Stimulated activated CD4-positive, alpha-beta T cell treated with anti-CD3 and anti-CD28 coated beads, Interleukin-1b, Interleukin-23, amount 100 ng/mL, for 1 hour (primary cell): Measurements from ENCODE around the gene ISG20L2.

Experiments used
- DNase-seq, 2 donors: peaks; one replicate each; pipeline ENCODE4 v3.0.0-alpha.2; 2020; ENCODE audit warnings: low read depth in 2 of 2

Gene ISG20L2

DNA sequence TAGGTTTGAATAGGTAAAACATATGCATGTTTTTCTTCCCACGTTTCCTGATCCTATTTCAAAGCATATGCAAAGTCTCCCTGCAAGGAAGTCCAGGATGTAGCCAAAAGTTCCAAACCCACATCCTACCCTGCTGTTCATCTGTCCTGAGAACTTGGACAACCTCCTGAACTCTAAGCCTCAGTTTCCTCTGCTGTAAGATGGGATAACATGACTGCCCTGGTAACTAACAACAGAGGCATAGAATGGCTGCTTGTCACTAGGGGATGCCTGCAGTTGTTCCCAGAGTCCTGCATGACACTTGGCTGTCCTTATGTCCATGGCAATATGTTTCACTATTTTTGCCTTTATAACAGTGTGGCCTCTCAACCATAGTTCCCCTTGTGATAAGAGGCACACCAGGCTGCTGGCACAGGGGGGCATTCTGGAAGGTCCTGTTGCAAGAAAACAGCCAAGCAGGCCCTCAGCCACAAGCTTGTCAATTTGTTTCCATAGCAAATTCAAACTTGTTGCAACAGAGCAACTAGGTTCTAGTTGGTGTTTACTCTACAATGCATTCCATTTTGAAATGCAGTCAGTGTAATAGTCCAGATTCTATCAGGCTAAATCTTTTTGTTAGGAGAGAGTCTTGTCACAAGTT, 24.4 kb upstream of the ISG20L2 start:
- no peak for DNase-seq

- DNase-seq = peak; percentile 92 to 95
Observed at GRCh38 chr1:156751757-156752481, 23.4 kb upstream of the ISG20L2 start.

GRCh38 chr1:156751451-156751756, 22.8 kb upstream of the ISG20L2 start, which contains the start of gene HDGF:
Gene HDGF, minus strand, starts transcription at chr1:156751675. Its CDS starts 246 bp downstream, at chr1:156751429.
- no peak for DNase-seq

DNA sequence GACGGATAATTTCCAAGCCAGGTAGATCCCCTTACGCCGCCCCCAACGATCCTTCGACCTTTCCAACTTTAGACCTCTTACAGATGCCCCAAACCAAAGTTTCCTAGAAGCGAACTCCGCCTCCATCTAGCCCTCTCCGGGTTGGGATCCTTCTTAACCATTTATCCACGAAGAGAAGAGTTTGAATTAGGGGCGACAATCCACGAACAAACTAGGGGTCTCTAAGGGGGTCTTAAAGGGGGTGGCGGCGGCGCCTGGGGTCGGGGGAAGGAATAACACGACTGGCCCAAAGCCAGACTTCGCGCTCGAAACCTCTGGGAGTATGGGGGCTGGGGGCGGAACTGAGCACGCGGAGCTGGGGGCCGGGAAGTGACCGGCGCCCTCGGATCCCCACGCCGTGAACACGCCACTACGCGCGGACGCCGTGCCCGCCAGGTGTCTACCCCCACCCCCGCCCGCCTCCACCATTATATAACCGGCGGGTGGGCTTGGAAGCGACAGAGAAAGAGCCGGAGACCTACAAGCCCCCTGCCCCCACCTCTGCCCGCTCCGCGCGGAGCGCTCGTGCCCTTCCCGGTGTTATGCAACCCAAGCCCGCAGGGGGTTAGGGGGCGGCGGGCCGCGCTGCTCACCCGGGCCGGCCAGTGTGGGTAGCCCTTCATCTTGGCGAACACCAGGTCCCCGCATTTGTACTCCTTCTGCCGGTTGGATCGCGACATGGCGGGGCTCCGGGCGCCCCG, 22.3 kb upstream of the ISG20L2 start:
- DNase-seq = no peak

GRCh38 chr1:156750191-156750672, 21.7 kb upstream of the ISG20L2 start:
- no peak for DNase-seq

- no peak for DNase-seq
Observed at GRCh38 chr1:156749419-156750118, 21.0 kb upstream of the ISG20L2 start.

DNA sequence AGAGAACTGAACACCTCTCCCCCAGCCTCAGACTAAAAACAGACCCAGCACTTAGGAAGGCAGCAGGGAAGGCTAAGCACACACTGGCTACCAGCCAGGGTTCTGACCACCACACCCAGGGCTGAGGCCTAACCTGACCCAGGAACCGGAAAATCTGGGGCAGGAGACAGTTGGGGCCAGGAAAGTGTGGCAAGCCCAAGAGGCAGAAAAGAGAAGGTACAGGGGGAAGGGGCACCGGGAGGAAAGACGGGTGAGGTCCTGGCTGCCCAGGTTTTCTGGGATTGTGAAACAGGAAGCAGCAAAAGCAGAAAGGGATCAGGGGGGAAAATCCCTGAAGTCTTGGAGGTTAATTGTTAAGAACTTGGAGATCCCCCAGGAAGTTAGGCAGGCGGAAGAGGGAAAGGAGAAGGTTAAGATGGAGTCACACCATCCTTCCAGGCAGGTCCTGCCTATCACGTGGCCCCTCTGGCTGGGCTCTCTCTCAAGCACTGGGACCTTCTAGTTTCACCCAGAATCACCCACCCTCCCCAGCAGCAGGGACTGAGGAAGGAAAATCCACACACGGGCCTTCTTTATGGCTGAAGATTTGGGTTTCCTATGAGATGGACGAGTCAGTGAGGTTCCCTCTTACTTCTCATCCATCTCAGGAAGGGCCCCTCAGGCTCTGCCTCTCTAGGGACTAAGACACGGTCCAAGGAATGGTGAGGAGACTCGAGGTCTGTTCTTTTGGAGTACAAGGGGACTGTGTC, 20.3 kb upstream of the ISG20L2 start:
- DNase-seq = no peak

DNA sequence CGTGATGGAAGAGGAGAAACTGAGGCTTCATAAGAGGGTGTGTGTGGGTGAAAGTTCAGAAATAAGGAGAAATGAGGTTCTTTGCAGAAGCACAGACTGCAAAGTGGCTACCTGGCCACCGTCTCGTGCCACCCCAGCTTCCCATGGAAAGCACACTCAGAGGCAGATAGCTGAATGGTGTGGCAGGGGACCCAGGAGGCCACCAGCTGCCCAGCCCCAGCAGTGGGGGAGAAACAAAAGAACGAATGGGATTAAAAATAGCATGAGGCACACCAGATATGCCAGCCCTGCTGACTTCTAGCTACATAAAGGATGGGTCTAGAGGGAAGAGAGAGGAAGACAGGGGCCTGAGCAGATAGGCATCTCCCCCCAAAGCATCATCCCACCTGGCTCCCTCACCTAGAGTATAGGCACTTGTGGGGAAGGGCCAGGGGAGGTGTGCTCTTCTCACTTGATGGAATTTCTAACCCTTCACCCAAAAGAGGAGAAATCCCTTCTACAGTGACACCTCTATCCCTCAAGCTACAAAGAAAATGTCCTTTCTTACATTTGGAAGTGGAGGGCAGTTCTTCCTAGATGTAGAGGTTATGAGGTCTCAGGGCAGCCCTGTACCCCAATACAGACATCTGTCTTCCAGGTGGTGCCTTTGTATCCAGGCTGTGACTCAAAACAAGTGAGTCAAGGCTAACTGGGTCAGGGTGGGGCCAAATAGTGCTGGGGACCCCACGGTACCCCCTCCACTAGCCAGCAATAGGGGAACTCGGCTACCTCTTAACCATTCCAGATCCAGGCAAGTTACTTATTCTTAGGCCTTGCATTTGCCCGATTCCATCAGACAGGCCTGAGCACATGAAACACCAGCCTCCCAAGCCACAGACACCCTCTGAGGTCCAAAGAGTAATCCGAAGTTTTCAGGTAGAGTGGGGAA, 19.4 kb upstream of the ISG20L2 start:
- no peak for DNase-seq

DNA sequence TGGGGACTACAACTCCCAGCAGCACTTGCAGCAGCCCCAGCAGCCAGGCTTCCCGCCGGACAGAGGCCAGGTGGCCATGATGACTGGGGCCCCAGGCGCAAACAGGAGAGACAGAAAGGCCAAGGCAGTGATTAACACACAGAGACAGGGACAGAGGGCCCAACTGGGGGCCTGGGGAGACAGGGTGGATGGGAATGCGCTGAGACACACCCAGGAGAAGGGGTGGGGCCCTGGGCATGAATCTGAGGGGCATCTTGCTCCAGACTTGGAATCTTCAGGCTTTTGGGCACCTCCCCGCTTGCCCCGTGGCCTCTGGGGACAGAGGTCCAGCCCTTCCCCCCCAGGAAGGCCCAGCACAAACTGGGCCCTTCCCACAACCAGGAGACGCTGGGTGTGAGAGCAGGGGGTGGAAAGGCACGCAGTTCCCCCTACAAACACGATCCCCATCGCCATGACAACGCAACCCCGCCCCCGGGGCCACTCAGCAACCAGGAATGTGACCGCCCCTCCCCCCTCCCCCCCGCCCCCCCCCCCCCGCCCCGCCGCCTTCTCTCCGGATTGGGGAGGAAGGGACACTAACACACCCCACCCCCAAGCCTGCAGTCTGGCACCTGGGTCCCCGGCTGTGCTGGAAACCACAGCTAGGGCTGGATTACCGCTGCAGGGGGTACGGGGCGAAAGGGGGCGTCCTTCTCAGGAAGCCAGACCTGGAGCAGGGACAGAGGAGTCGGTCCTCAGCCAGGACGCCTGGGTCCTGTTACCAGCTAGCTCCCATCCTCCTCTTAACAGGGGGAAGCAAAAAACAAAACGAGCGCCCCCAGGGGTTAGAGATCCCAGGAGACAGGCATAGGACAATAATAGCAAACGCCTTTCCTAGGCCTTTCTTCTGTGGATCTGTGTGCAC, 18.4 kb upstream of the ISG20L2 start:
- DNase-seq = no peak

GRCh38 chr1:156746406-156746727, 17.8 kb upstream of the ISG20L2 start:
- DNase-seq = no peak

DNA sequence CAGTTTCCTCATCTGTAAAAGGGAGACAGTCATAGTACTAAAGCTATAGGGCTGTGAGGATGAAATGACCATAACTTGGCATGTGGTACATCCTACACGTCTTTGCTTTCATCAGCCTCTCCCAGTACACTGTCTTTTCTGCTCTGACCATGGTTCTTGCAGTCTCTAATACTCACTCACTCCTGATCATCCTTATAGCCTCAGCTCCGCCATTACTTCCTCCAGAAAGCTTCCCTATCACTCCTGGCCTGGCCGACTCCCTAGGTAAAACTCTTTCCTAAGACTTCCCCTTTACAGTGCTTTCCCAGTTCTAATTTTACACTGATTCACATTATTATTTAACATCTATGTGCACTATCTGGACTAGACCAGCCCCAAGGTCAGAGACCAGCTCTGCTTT, 17.3 kb upstream of the ISG20L2 start:
- DNase-seq = no peak

GRCh38 chr1:156744786-156745419, 16.3 kb upstream of the ISG20L2 start:
- DNase-seq = no peak

GRCh38 chr1:156744344-156744743, 15.8 kb upstream of the ISG20L2 start:
- no peak for DNase-seq

DNA sequence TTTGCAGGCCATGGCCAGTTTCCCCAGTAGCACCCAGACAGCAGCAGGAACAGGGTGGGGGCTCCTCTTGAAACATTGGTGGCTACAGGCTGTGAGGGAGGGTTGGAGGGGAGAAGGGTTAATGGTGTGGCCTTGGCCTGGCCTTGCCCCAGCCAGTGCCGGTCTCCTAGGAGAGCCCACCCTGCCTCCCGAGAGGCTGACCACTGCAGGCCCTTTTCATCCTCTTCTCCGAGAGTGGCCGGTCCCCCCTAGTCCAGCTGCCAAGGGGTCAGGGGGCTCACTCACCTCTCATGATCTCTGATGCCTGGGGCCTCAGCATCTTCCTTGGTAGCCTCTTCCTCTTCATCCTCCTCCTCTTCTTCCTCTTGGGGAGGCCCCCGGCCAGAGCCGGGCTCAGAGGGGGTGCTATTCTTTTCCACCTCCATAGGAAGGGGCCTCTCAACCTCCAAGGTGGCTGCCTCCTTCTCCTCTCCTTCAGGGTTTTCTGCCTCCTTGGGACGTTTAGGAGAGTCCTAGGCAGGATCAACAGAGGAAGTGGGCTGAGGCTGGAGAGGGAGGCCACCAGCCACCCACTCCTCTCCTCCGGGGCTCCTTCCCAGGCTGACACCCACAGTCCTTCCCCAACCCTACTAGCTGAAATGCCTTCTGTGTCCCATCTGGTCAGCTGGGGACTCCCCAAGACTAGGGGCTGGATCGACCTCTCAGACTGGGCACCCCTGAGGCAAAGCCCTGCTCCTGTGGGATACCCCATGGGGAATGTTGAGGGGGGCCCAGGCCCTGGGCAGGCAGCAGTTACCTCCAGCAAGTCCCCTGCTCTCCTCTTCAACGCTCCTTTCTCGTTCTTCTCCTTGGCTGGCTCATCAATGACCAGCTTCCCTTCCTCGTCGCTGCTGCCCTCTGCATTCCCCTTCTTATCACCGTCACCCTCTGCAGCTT, 15.1 kb upstream of the ISG20L2 start:
- DNase-seq = no peak

GRCh38 chr1:156742801-156743200, 14.2 kb upstream of the ISG20L2 start:
- DNase-seq = no peak

DNA sequence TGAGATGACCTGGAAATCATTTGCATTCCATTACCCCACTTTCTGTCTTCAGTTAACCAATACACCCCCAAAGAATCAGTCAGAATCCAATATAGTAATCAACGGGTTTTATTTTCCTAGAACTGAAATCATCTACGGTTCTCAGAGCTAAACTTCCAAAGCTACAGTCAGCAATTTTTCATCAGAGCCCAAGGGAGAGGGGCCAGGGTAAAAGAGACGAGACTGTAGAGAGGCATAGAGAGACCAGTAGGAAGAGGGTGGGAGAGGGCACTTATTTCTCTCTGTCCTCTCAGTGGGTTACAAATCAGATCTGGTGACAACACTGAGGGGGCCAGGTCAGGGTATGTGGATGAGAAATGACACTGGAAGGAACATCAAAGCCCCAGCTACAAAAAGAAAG, 13.5 kb upstream of the ISG20L2 start:
- no peak for DNase-seq

- DNase-seq = no peak
Observed at GRCh38 chr1:156741481-156741983, 13.0 kb upstream of the ISG20L2 start.
